GM12878 (cell line): ENCODE measurements around the gene CPT2. TPM values are rescaled to one million over a fixed set of nuclear protein-coding genes. Genes with fewer than 3 reads are reported as not detected.
"Not testable (repeated sequence)": the region's sequence is repeated elsewhere in the genome, so short reads cannot be mapped to it uniquely, and the experiment has no call there.

Experiments
- ATAC-seq: fragments of 200-7000 bp; cut with Tn5 transposase; 3 replicates; pipeline ENCODE4 v1.9.1; 2020; ENCODE audit warnings: mild to moderate bottlenecking, moderate library complexity
- BruUV-seq: library from RNA; stranded (reverse); fragments of 400-500 nt; replicated peaks from 2 replicates; lab custom pipeline; 2021; lab: Mats Ljungman, UMichigan
- CTCF ChIA-PET: fragments of 300-600 bp; sonication (Branson Sonifier 250); formaldehyde crosslinking; extraction: SDS; loops from one replicate; lab custom pipeline; 2021; ENCODE audit warnings: inconsistent platforms; lab: Yijun Ruan, JAX
- POLR2A ChIA-PET: fragments of 350-600 bp; formaldehyde crosslinking; extraction: SDS; loops from one replicate; lab custom pipeline; 2021; ENCODE audit warnings: inconsistent platforms; lab: Charles Lee
- RAD21 ChIA-PET: fragments of 300-600 bp; sonication (Branson Sonifier 250); formaldehyde crosslinking; loops from one replicate; lab custom pipeline; 2023; ENCODE audit warnings: antibody characterized with exemption; ENCODE audit not compliant: unreplicated experiment; lab: Charles Lee
- SMC1A ChIA-PET: fragments of 300-600 bp; sonication (Branson Sonifier 250); formaldehyde crosslinking; loops from one replicate; lab custom pipeline; 2023; ENCODE audit not compliant: unreplicated experiment, uncharacterized antibody; lab: Charles Lee
- DNase-seq: peaks from one replicate; pipeline ENCODE4 v3.0.0-alpha.2; 2011; ENCODE audit warnings: low read depth, low spot score
- FAIRE-seq: peaks from 3 replicates; lab custom pipeline; 2011; peaks lifted over from hg19 to GRCh38; lab: Jason Lieb, UNC
- H2AFZ ChIP-seq: 2 replicates; pipeline ENCODE4 v1.6.0; 2011; ENCODE audit warnings: low read depth, low read length, control low read depth; ENCODE audit not compliant: control insufficient read depth
- H3K27ac ChIP-seq: 2 replicates; pipeline ENCODE4 v1.5.1; 2011; ENCODE audit warnings: control low read depth; ENCODE audit not compliant: control insufficient read depth, insufficient read depth
- H3K27me3 ChIP-seq, 2 experiments: replicated peaks in 1 of 2; 2 replicates each; pipeline versions ENCODE4 v1.6.0 to v1.6.1; 2011; ENCODE audit warnings: low read length in 1 of 2; ENCODE audit not compliant: control insufficient read depth in 2 of 2, insufficient read depth in 2 of 2
- H3K36me3 ChIP-seq, 2 experiments: 2 replicates each; pipeline ENCODE4 v1.5.1; 2011; ENCODE audit warnings: low read length in 1 of 2; ENCODE audit not compliant: control insufficient read depth in 2 of 2, insufficient read depth in 2 of 2
- H3K4me1 ChIP-seq: 2 replicates; pipeline ENCODE4 v1.6.1; 2011; ENCODE audit warnings: mild to moderate bottlenecking, low read length, moderate library complexity, mixed read lengths; ENCODE audit not compliant: control insufficient read depth, insufficient read depth
- H3K4me2 ChIP-seq: 2 replicates; pipeline ENCODE4 v1.6.0; 2011; ENCODE audit warnings: control low read depth; ENCODE audit not compliant: control insufficient read depth, insufficient read depth
- H3K4me3 ChIP-seq: fragments of 200-600 bp; sonication (generic); 2 replicates; pipeline ENCODE4 v1.5.1; 2016
- H3K79me2 ChIP-seq: 2 replicates; pipeline ENCODE4 v1.6.0; 2011; ENCODE audit warnings: low read length; ENCODE audit not compliant: control insufficient read depth, insufficient read depth
- H3K9ac ChIP-seq: 2 replicates; pipeline ENCODE4 v1.8.0; 2011; ENCODE audit warnings: low read length, control low read depth, mixed read lengths; ENCODE audit not compliant: control insufficient read depth, insufficient read depth
- H3K9me3 ChIP-seq: replicated peaks from 3 replicates; pipeline ENCODE4 v1.5.1; 2011; ENCODE audit warnings: mild to moderate bottlenecking, low read length; ENCODE audit not compliant: control insufficient read depth, insufficient read depth
- H4K20me1 ChIP-seq: 2 replicates; pipeline ENCODE4 v1.6.0; 2011; ENCODE audit not compliant: control insufficient read depth, insufficient read depth
- KAT2A ChIP-seq: conservative IDR thresholded peaks from 2 replicates; pipeline ENCODE4 v1.6.1; 2011; ENCODE audit warnings: low read depth, low read length; ENCODE audit not compliant: control insufficient read depth
- RAD51 ChIP-seq: fragments of 450-650 bp; IDR thresholded peaks from 2 replicates; pipeline ENCODE4 v1.6.1; 2016; ENCODE audit warnings: moderate library complexity, mild to moderate bottlenecking, inconsistent platforms
- SIX5 ChIP-seq: IDR thresholded peaks from 2 replicates; pipeline ENCODE4 v1.6.1; 2011; ENCODE audit warnings: mild to moderate bottlenecking, low read depth, low read length, moderate library complexity; ENCODE audit not compliant: severe bottlenecking
- ZBTB40 ChIP-seq: fragments of 450-650 bp; IDR thresholded peaks from 2 replicates; pipeline ENCODE4 v1.6.1; 2016; ENCODE audit warnings: mild to moderate bottlenecking, moderate library complexity, borderline replicate concordance
- ZNF24 ChIP-seq: fragments of 450-650 bp; IDR thresholded peaks from 2 replicates; pipeline ENCODE4 v1.6.1; 2017; ENCODE audit warnings: antibody characterized with exemption, mild to moderate bottlenecking
- WGBS: methylation state at CpG from one replicate; pipeline ENCODE4 v1.1.6; 2016; ENCODE audit warnings: low lambda C conversion rate; ENCODE audit not compliant: insufficient replicate concordance, insufficient coverage; ENCODE audit errors: missing lambda C conversion rate; 5-methylcytosine and 5-hydroxymethylcytosine counted together
- in situ Hi-C: fragments of 300-500 bp; cut with MboI; formaldehyde crosslinking; loops from 9 replicates; pipeline ENCODE4 v1.14.3; 2018; ENCODE audit warnings: mixed read lengths
- intact Hi-C: fragments of 100-400 bp; cut with micrococcal nuclease; formaldehyde crosslinking; loops from one replicate; pipeline ENCODE4 v1.14.2; 2022; ENCODE audit not compliant: unreplicated experiment
- polyA plus RNA-seq, 11 experiments: library from polyadenylated mRNA; depleted of rRNA in 4 of 11; unstranded in 6 of 11; stranded (reverse) in 5 of 11; fragments of >200 nt; fragmentation: Nextera tagmentation in 4 of 11; fragmentation: Illumina TruSeq in 1 of 11; extraction: Ambion mirVana in 4 of 11; extraction: Trizol in 1 of 11; gene quantifications; 1 replicate in 1 of 11; 2 replicates in 10 of 11; pipeline versions ENCODE4 v1.2.1 to v1.2.3, GENCODE V29; 2011 to 2016; ENCODE audit warnings: inconsistent platforms in 2 of 11, missing spikeins in 2 of 11, low read depth in 1 of 11
- total RNA-seq, 4 experiments: library from RNA; depleted of rRNA in 3 of 4; stranded (reverse); fragments of >200 nt in 3 of 4; fragmentation: Illumina TruSeq in 1 of 4; extraction: Trizol in 1 of 4; gene quantifications; 2 replicates each; pipeline versions ENCODE4 v1.2.1 to v1.2.3, GENCODE V29; 2013 to 2021

Gene CPT2
- total and polyA plus RNA-seq, 10 of the 15 experiments (the other 5 are each of a cell fraction or from before 2014, with no cell fraction given) = 10.1 to 36.2 (median 26.3) TPM

- ATAC-seq = no peak
- Histone ChIP-seq H3K4me1 (no peaks in the 10 kb centered on the region), H3K4me3 (no peak overlapping the region), H4K20me1 (no peaks in the 10 kb centered on the region), H3K4me2 (no peak overlapping the region), H3K27me3 (no peaks in the 10 kb centered on the region; a peak in 1 of 4 replicates), H2AFZ (no peak overlapping the region), H3K27ac (no peak overlapping the region), H3K9me3 (no peaks in the 10 kb centered on the region; the same call in 2 of the 3 replicates), H3K79me2 (no peaks in the 10 kb centered on the region), H3K9ac (no peak overlapping the region), H3K36me3 (no peaks in the 10 kb centered on the region)
- 3% methylated on average over 6 of the region's 6 CpGs for WGBS
- in situ Hi-C loops = loop anchor here (25.0 kb wide), 1 partner anchor 271 kb away; the partner anchor contains the start of gene ECHDC2
- CTCF ChIA-PET = interaction anchor here (0.7 to 4.2 kb wide), 19 partner anchors 7 to 480 kb away, joined by 3 to 32 read pairs (median 4); no protein-coding TSS in a partner anchor
- RAD21 ChIA-PET = interaction anchor here (0.6 to 1.4 kb wide), 3 partner anchors 9 to 241 kb away, joined by 3 read pairs; no protein-coding TSS in a partner anchor
- SMC1A ChIA-PET = interaction anchor here (1.1 to 2.0 kb wide), 6 partner anchors 8 to 486 kb away, joined by 3 to 5 read pairs (median 4); no protein-coding TSS in a partner anchor
- BruUV-seq = no TSS peak
- DNase-seq = no peak
- FAIRE-seq = no peak
- TF ChIP-seq ZBTB40 (peak; percentile 72; the same call in 1 of the 2 replicates), ZNF24 (no peak), SIX5 (no peak), KAT2A (no peak), RAD51 (0 out of 2 replicates have a peak, but pooled peaks have one; percentile 17)
- POLR2A ChIA-PET = no interaction called here
- intact Hi-C loops = no loop called here
These were observed 13.3 kb upstream of the CPT2 start for GRCh38 chr1:53183095-53183990.

GRCh38 chr1:53185955-53186297 lies 10.7 kb upstream of the CPT2 start:
- BruUV-seq, intact Hi-C loops: not testable (repeated sequence)

More at GRCh38 chr1:53185955-53186297, 10.7 kb upstream of the CPT2 start:
- H3K27me3 ChIP-seq, H3K9ac ChIP-seq, FAIRE-seq, H3K4me3 ChIP-seq, H3K9me3 ChIP-seq, H3K4me2 ChIP-seq, POLR2A ChIA-PET, DNase-seq, H3K27ac ChIP-seq, H4K20me1 ChIP-seq, H3K79me2 ChIP-seq, ATAC-seq, H2AFZ ChIP-seq, H3K36me3 ChIP-seq, H3K4me1 ChIP-seq: not testable (repeated sequence)
- in situ Hi-C loops = loop anchor here (5.0 to 25.0 kb wide), 2 partner anchors 274 to 484 kb away; partner anchors contain the start of gene ECHDC2
- RAD21 ChIA-PET = interaction anchor here (1.0 kb wide), 1 partner anchor 9 kb away, joined by 5 read pairs; no protein-coding TSS in a partner anchor
- CTCF ChIA-PET = interaction anchor here (1.0 to 2.0 kb wide), 8 partner anchors 9 to 280 kb away, joined by 3 to 8 read pairs (median 4); partner anchors contain the start of gene ECHDC2
- 0% methylated on average over 2 of the region's 2 CpGs for WGBS
- SMC1A ChIA-PET = interaction anchor here (1.1 to 1.4 kb wide), 2 partner anchors 204 to 344 kb away, joined by 3 read pairs; partner anchors contain the start of gene ZYG11A
